ENCODE measurements around the gene LRCH2.

The LRCH2 gene

GRCh38 chrX:115192244-115192700 is 41.6 kb downstream of the LRCH2 start:
- DNase-seq: no peak

- DNase-seq: no peak
Measured at GRCh38 chrX:115191490-115192243, 42.2 kb downstream of the LRCH2 start.

DNA sequence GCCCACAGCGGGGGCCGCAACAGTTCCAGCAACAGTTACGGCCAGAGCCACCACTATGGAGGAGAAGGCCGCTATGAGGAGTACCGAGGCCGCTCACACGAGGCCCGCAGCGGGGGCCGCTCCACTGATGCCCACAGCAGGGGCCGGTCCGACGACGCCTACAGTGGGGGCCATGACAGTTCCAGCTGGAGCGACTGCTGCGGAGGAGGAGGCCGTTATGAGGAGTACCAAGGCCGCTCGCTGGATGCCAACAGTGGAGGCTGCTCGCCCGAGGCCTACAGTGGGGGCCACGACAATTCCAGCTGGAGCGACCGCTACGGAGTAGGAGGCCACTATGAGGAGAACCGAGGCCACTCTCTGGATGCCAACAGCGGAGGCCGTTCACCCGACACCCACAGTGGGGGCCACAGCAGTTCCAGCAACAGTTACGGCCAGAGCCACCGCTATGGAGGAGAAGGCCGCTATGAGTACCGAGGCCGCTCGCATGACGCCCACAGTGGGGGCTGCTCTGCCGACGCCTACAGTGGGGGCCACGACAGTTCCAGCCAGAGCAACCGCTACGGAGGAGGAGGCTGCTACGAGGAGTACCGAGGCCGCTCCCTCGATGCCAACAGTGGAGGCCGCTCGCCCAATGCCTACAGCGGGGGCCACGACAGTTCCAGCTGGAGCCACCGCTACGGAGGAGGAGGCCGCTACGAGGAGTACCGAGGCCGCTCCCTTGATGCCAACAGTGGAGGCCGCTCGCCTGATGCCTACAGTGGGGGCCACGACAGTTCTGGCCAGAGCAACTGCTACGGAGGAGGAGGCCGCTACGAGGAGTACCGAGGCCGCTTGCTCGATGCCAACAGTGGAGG is 43.0 kb downstream of the LRCH2 start:
- DNase-seq: no peak

DNA sequence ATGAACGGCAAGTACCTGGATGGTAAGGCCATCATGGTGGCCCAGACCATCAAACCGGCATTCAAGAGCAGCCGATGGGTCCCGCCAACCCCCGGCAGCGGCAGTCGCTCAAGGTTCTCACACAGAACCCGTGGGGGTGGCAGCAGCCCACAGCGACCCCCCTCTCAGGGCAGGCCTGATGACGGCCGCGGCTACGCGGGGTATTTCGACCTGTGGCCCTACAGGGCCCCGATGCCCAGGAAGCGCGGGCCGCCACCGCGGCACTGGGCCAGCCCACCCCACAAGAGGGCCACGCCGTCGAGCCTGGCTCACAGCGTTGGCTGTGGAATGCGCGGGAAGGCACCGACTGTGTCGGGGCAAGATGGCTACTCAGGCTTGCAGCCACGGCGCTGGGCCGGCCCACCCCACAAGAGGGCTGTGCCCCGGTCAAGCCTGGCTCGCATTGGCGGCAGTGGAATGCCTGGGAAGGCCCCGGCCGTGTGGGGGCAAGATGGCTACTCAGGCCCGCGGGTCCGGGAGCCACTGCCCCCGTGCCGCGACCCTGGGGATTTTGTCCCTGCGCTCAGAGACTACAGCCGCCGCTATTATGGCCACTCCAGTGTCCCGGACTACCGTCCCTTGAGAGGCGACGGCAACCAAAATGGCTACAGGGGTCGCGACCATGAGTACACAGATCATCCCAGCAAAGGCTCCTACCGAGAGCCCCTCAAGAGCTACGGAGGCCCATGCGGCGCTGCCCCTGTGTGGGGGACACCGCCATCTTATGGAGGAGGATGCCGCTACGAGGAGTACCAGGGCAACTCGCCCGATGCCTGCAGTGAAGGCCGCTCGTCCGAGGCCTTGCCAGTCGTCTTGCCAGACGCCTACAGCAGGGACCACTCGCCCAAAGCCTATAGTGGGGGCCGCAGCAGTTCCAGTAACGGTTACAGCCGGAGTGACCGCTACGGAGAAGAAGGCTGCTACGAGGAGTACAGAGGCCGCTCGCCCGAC is 44.0 kb downstream of the LRCH2 start:
- DNase-seq: no peak

DNA sequence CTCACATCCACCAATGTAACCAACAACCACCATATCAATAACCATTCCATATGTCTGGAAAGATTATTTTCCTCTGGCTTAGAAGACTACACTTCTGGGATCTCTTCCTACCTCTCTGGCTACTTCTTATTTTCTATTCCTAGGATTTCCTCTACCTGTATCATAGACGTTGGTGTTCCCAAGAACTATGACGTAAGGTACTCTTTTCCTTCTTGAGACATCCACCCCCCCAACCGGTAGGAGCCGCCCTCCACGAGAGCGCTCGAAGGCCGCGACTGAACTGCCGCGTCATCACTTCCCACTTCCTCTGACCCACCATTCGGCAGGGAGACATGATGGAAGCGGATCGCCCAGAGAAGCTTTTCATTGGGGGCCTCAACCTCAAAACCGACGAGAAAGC is 44.8 kb downstream of the LRCH2 start, which contains the start of gene RBMXL3:
Gene RBMXL3 (plus strand): TSS at position 301 of the 400 bp plus-strand sequence. CDS start 32 bp downstream, at position 333.
- DNase-seq: no peak

GRCh38 chrX:115183980-115184379 is 49.9 kb downstream of the LRCH2 start:
- no peak for DNase-seq

DNA sequence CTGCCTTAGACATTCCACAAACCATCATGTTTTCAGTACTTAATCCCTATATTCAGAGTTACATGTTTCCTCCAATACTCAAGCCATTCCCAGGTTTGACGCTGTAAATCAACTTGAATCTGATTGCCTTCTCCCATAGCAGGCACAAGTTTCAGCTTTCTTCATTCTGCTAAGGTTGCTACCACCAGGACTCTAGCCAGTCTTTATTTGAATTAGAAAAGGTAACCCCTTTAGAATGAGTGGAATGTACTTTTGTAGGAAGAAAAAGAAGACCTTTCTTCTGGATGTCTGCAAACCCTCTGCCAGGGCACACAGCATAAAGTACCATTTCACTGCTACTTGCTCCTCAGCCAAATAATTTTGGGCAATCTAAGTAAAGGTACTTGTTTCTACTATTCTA is 55.4 kb downstream of the LRCH2 start:
- no peak for DNase-seq

DNA sequence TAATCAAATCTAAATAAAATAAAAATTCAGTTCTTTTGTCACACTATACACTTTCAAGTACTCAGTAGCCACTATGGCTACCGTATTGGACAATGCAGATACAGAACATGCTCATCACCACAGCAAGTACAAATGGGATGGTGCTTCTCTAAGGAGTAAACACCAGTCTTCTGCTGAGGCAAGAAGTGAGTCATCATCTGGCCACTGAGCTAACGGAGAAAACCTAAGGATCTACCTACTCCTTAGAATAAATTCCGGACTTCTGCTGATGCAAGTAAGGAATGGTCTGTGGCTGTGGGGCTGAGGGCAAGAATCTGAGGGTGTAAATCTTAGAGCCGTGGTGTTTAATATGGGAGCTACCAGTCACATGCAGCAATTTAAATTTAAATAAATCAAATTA is 56.0 kb downstream of the LRCH2 start:
- no peak for DNase-seq

GRCh38 chrX:115174548-115174947 is 59.3 kb downstream of the LRCH2 start:
- no peak for DNase-seq

- DNase-seq: no peak
Measured at GRCh38 chrX:115173181-115173580, 60.7 kb downstream of the LRCH2 start.

DNA sequence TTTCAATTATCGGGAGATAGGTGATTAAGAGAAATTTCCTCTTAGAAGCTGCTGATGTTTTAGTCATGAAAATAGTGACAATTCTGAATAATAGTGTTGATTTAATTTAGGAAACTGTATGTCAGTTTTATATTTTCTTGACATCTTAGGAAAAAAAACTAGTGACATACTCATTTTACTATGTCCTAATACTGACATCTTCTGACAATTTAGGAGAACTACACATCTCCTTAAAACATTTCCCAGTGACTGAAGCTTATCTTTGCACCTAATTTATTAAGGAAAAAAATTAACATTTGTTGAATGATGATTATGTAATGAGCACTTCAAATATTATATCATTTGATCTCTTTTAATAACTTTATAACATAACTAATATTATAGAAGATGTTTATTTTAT is 86.7 kb downstream of the LRCH2 start:
- DNase-seq: no peak

GRCh38 chrX:115142057-115142456 is 91.8 kb downstream of the LRCH2 start:
- DNase-seq: no peak

GRCh38 chrX:115138040-115138439 is 95.9 kb downstream of the LRCH2 start:
- no peak for DNase-seq

DNA sequence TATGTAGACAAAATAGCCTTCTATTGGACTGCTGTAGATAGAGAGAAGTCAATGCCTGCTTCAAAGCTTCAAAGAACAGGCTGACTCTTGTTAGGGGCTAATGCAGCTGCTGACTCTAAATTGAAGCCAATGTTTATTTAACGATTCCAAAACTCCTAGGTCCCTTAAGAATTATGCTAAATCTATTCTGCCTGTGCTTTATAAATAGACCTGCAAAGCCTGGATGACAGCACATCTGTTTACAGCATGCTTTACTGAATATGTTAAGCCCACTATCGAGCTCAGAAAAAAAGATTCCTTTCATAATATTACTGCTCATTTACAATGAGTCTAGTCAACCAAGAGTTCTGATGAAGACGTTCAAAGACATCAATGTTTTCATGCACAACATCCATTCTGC is 99.5 kb downstream of the LRCH2 start:
- no peak for DNase-seq

GRCh38 chrX:115112411-115112810 is 121.5 kb downstream of the LRCH2 start:
- DNase-seq: no peak

DNA sequence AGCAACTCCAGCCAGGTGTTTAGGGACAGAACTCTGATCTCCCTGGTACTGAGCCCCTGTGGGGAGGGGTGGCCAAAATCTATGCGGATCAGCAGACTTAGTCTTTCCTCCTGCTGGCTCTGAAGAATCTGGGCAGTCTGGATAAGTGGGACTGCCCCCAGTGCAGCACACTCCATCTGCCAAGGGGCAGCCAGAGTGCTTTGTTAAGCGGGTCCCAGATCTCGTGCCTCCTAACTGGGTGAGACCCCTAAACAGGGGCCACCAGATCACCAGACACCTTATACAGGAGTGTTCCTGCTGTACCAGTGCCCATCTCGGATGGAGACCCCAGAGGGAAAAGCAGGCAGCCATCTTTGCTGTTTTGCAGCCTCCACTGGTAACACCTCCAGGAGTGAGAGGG is 135.0 kb downstream of the LRCH2 start:
- no peak for DNase-seq

DNA sequence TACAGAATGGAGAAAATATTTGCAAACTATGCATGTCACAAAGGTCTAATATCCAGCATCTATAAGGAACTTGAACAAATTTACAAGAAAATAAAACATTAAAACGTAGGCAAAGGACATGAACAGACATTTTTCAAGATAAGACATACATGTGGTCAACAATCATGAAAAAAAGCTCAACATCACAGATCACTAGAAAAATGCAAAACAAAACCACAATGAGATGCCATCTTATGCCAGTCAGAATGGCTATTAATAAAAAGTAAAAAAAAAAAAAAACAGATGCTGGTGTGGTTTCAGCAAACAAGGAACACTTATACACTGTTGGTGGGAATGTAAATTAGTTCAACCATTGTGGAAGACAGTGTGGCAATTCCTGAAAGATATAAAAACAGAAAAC is 140.7 kb downstream of the LRCH2 start:
- DNase-seq: no peak

DNA sequence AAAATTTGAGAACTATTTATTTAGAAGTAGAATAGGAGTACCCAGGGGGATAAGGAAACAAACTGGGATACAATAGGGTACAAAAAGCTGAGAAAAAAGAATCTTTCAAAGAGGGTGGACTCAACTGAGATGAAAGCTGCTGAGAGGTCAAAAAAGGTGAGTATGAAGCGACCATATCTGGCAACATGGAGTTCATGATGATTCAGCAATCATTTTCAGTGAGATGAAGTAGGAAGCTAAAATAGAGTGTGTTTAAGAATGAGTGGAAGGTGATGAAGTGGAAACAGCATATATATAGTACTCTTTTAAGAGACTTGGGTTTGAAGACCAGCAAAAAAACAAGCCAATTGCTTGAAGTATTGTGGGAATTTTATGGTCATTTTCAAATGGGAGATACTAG is 144.5 kb downstream of the LRCH2 start:
- DNase-seq: no peak

DNA sequence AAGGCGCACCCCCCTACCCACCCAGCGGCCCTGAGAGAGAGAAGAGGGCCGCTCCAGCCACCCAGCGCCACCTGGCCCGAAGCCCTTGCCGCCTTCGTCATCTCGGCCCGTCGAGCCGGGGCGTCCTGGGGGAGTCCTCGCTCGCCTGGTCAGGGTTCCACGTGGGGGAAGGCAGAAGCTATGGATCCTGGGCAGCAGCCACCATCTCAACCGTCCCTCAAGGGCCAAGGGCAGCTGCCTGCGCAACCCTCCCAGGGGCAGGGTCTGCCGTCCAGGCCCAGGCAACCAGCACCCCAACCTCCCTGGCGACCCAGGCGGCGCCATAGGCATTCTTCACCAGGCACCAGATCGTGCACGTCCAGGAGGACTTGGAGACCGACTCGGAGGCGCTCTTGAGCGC is 165.0 kb downstream of the LRCH2 start:
- DNase-seq: no peak

- DNase-seq: no peak
Measured at GRCh38 chrX:115067812-115068211, 166.1 kb downstream of the LRCH2 start.

- no peak for DNase-seq
Measured at GRCh38 chrX:115065304-115065703, 168.6 kb downstream of the LRCH2 start.
